ENCODE data around the gene IRF3. TPM values are rescaled to one million over a fixed set of nuclear protein-coding genes. Genes with fewer than 3 reads are reported as not detected.

Gene IRF3
- total RNA-seq, 1 donor from 2014 or later = 29.5 TPM

- H3K9me3 Mint-ChIP-seq = no peaks in the 10 kb centered on the region
- H3K9me3 ChIP-seq (ENCODE audit: low read depth) = no peaks in the 10 kb centered on the region
- H3K27ac Mint-ChIP-seq = no peak overlapping the region
- H3K36me3 ChIP-seq = peaks cover 5% of the 10 kb centered on the region
- no peaks in the 10 kb centered on the region for H3K4me1 ChIP-seq
- H3F3A ChIP-seq (ENCODE audit: low read depth) = no peaks in the 10 kb centered on the region
- H3K4me2 ChIP-seq = no peak overlapping the region
- H3K27ac ChIP-seq = no peak overlapping the region
- peaks cover 56% of the 10 kb centered on the region for H4K20me1 ChIP-seq (ENCODE audit: low read depth)
- no peaks in the 10 kb centered on the region for H3K27me3 ChIP-seq
- H2AFZ ChIP-seq (replicated peaks) = no peak overlapping the region
- peaks cover 9% of the 10 kb centered on the region for H3K27me3 Mint-ChIP-seq (ENCODE audit: insufficient read depth, low read depth)
- no peak overlapping the region for H3K4me3 ChIP-seq
- H3K4me3 Mint-ChIP-seq = no peak overlapping the region
- peaks cover 27% of the 10 kb centered on the region for H3K36me3 Mint-ChIP-seq
- no peak for DNase-seq (ENCODE audit: low spot score)
- H3K4me1 Mint-ChIP-seq = no peaks in the 10 kb centered on the region
- TF ChIP-seq CTCF (IDR thresholded peaks at IDR 0.05) (no peak), EZH2 (IDR thresholded peaks at IDR 0.05) (no peak), EZH2phosphoT487 (IDR thresholded peaks at IDR 0.05) (no peak)
- H3K9ac ChIP-seq = no peak overlapping the region
- H3K79me2 ChIP-seq (ENCODE audit: low read depth) = peaks cover 42% of the 10 kb centered on the region
Observed at GRCh38 chr19:49615861-49616260, 49.8 kb downstream of the IRF3 start.

- H3K4me3 ChIP-seq = no peak overlapping the region
- no peak for DNase-seq (ENCODE audit: low spot score)
- peaks cover 30% of the 10 kb centered on the region for H3K36me3 Mint-ChIP-seq
- no peak overlapping the region for H2AFZ ChIP-seq (replicated peaks)
- H3K4me1 ChIP-seq = no peaks in the 10 kb centered on the region
- no peak overlapping the region for H3K9ac ChIP-seq
- H3K27ac ChIP-seq = no peak overlapping the region
- no peaks in the 10 kb centered on the region for H3K27me3 ChIP-seq
- H3F3A ChIP-seq (ENCODE audit: low read depth) = no peaks in the 10 kb centered on the region
- H3K4me2 ChIP-seq = no peak overlapping the region
- H3K36me3 ChIP-seq = no peaks in the 10 kb centered on the region
- H3K9me3 Mint-ChIP-seq = no peaks in the 10 kb centered on the region
- H3K79me2 ChIP-seq (ENCODE audit: low read depth) = peaks cover 58% of the 10 kb centered on the region
- H3K4me1 Mint-ChIP-seq = no peaks in the 10 kb centered on the region
- H3K27me3 Mint-ChIP-seq (ENCODE audit: insufficient read depth, low read depth) = peaks cover 9% of the 10 kb centered on the region
- no peaks in the 10 kb centered on the region for H3K9me3 ChIP-seq (ENCODE audit: low read depth)
- H3K27ac Mint-ChIP-seq = no peak overlapping the region
- H4K20me1 ChIP-seq (ENCODE audit: low read depth) = peaks cover 58% of the 10 kb centered on the region
- TF ChIP-seq EZH2phosphoT487 (IDR thresholded peaks at IDR 0.05) = no peak
- no peak for TF ChIP-seq CTCF (IDR thresholded peaks at IDR 0.05)
- H3K4me3 Mint-ChIP-seq = no peak overlapping the region
Observed at GRCh38 chr19:49614096-49614833, 51.4 kb downstream of the IRF3 start.

GRCh38 chr19:49613374-49613773 lies 52.3 kb downstream of the IRF3 start:
- H2AFZ ChIP-seq (replicated peaks) = no peak overlapping the region
- H3F3A ChIP-seq (ENCODE audit: low read depth) = no peaks in the 10 kb centered on the region
- Mint-ChIP-seq H3K36me3 (peaks cover 26% of the 10 kb centered on the region), H3K27me3 (ENCODE audit: insufficient read depth, low read depth) (peaks cover 9% of the 10 kb centered on the region), H3K9me3 (no peaks in the 10 kb centered on the region), H3K4me3 (no peak overlapping the region), H3K4me1 (no peaks in the 10 kb centered on the region), H3K27ac (no peak overlapping the region)
- no peaks in the 10 kb centered on the region for H3K36me3 ChIP-seq
- no peaks in the 10 kb centered on the region for H3K27me3 ChIP-seq
- H3K79me2 ChIP-seq (ENCODE audit: low read depth) = peaks cover 67% of the 10 kb centered on the region
- no peak overlapping the region for H3K4me2 ChIP-seq
- H4K20me1 ChIP-seq (ENCODE audit: low read depth) = peaks cover 66% of the 10 kb centered on the region
- no peak for TF ChIP-seq EZH2phosphoT487 (IDR thresholded peaks at IDR 0.05)
- TF ChIP-seq CTCF (IDR thresholded peaks at IDR 0.05) = no peak
- TF ChIP-seq EZH2 (IDR thresholded peaks at IDR 0.05) = no peak
- H3K27ac ChIP-seq = no peak overlapping the region
- H3K9ac ChIP-seq = no peak overlapping the region
- DNase-seq (ENCODE audit: low spot score) = no peak
- no peaks in the 10 kb centered on the region for H3K9me3 ChIP-seq (ENCODE audit: low read depth)
- no peak overlapping the region for H3K4me3 ChIP-seq
- no peaks in the 10 kb centered on the region for H3K4me1 ChIP-seq

Small RNA genes within 50 kb of the gene (microRNA-seq; reads per million reads assigned to microRNA genes)
- not detected for gene MIR5088

Small RNA genes within 50 kb of the gene (small RNA-seq; reads per million reads assigned to genes)
- gene MIR5088 = not detected

Other genes starting within 250 kb of the IRF3 start
- not detected in 2 replicates for gene PTH2, start 242.4 kb downstream of the IRF3 start, total RNA-seq (ENCODE audit: low replicate concordance)
- 0.09 TPM in 1 of 2 replicates, not detected in the other for gene GFY, start 240.5 kb downstream of the IRF3 start, total RNA-seq (ENCODE audit: low replicate concordance)
- 1.4 TPM in 2 replicates for gene SLC17A7, start 224.3 kb downstream of the IRF3 start, total RNA-seq (ENCODE audit: low replicate concordance)
- gene PIH1D1, start 214.0 kb downstream of the IRF3 start, total RNA-seq (ENCODE audit: low replicate concordance) = 133 and 168 TPM in 2 replicates
- gene ALDH16A1, start 212.6 kb downstream of the IRF3 start, total RNA-seq (ENCODE audit: low replicate concordance) = 14.7 and 77.6 TPM in 2 replicates
- gene FLT3LG, start 191.6 kb downstream of the IRF3 start, total RNA-seq (ENCODE audit: low replicate concordance) = 0.24 and 0.96 TPM in 2 replicates
- 2,053 and 3,348 TPM in 2 replicates for gene RPL13A, start 178.2 kb downstream of the IRF3 start, total RNA-seq (ENCODE audit: low replicate concordance)
- gene RPS11, start 169.4 kb downstream of the IRF3 start, total RNA-seq (ENCODE audit: low replicate concordance) = 5,448 and 6,772 TPM in 2 replicates
- gene FCGRT, start 153.2 kb downstream of the IRF3 start, total RNA-seq (ENCODE audit: low replicate concordance) = 10.0 and 30.8 TPM in 2 replicates
- 4.2 and 4.5 TPM in 2 replicates for gene RCN3, start 137.9 kb downstream of the IRF3 start, total RNA-seq (ENCODE audit: low replicate concordance)
- gene NOSIP, start 85.3 kb downstream of the IRF3 start, total RNA-seq (ENCODE audit: low replicate concordance) = 26.2 and 68.3 TPM in 2 replicates
- 0.09 and 0.68 TPM in 2 replicates for gene PRRG2, start 84.5 kb downstream of the IRF3 start, total RNA-seq (ENCODE audit: low replicate concordance)
- 3.2 and 9.0 TPM in 2 replicates for gene PRR12, start 74.7 kb downstream of the IRF3 start, total RNA-seq (ENCODE audit: low replicate concordance)
- gene RRAS, start 25.7 kb downstream of the IRF3 start, total RNA-seq (ENCODE audit: low replicate concordance) = 9.6 and 15.2 TPM in 2 replicates
- gene SCAF1, start 23.6 kb downstream of the IRF3 start, total RNA-seq (ENCODE audit: low replicate concordance) = 8.7 and 27.5 TPM in 2 replicates
- gene BCL2L12, start 76 bp upstream of the IRF3 start, total RNA-seq (ENCODE audit: low replicate concordance) = 6.1 and 41.8 TPM in 2 replicates
- gene PRMT1, start 11.4 kb upstream of the IRF3 start, total RNA-seq (ENCODE audit: low replicate concordance) = 480 and 755 TPM in 2 replicates
- gene ADM5, start 23.7 kb upstream of the IRF3 start, total RNA-seq (ENCODE audit: low replicate concordance) = 6.0 and 9.4 TPM in 2 replicates
- 51.7 and 105 TPM in 2 replicates for gene CPT1C, start 25.3 kb upstream of the IRF3 start, total RNA-seq (ENCODE audit: low replicate concordance)
- gene TSKS, start 97.4 kb upstream of the IRF3 start, total RNA-seq (ENCODE audit: low replicate concordance) = 0.37 TPM in 1 of 2 replicates, not detected in the other
- 61.6 and 137 TPM in 2 replicates for gene AP2A1, start 101.1 kb upstream of the IRF3 start, total RNA-seq (ENCODE audit: low replicate concordance)
- gene FUZ, start 147.4 kb upstream of the IRF3 start, total RNA-seq (ENCODE audit: low replicate concordance) = 24.6 and 37.8 TPM in 2 replicates
- 44.9 and 54.1 TPM in 2 replicates for gene MED25, start 152.4 kb upstream of the IRF3 start, total RNA-seq (ENCODE audit: low replicate concordance)
- gene PTOV1, start 185.3 kb upstream of the IRF3 start, total RNA-seq (ENCODE audit: low replicate concordance) = 63.5 and 218 TPM in 2 replicates
- gene PNKP, start 201.7 kb upstream of the IRF3 start, total RNA-seq (ENCODE audit: low replicate concordance) = 41.1 and 72.4 TPM in 2 replicates
- 2.3 and 13.6 TPM in 2 replicates for gene AKT1S1, start 211.5 kb upstream of the IRF3 start, total RNA-seq (ENCODE audit: low replicate concordance)
- gene TBC1D17, start 211.8 kb upstream of the IRF3 start, total RNA-seq (ENCODE audit: low replicate concordance) = 10.4 and 15.9 TPM in 2 replicates
- 0.56 TPM in 1 of 2 replicates, not detected in the other for gene IL4I1, start 231.0 kb upstream of the IRF3 start, total RNA-seq (ENCODE audit: low replicate concordance)